GM18909 (cell line): ENCODE results near the gene BCL2L11.
"Not testable (repeated sequence)": the region's sequence is repeated elsewhere in the genome, so short reads cannot be mapped to it uniquely, and the experiment has no call there.

Experiments used
- ATAC-seq: cut with Tn5 transposase; IDR thresholded peaks from one replicate; pipeline ENCODE4 v1.9.1; 2021; ENCODE audit warnings: mild to moderate bottlenecking; ENCODE audit not compliant: unreplicated experiment, poor library complexity

BCL2L11 gene

GRCh38 chr2:111120253-111121027 lies at the start of gene BCL2L11:
Gene BCL2L11, plus strand, starts transcription at chr2:111120914. Its CDS starts 2,832 bp downstream, at chr2:111123746.
- ATAC-seq: peak; percentile 57

GRCh38 chr2:111071600-111072171 lies 49.0 kb upstream of the BCL2L11 start:
- no peak for ATAC-seq

- ATAC-seq: no peak
These were observed 48.4 kb upstream of the BCL2L11 start for GRCh38 chr2:111072220-111072871.

GRCh38 chr2:111082659-111083058 lies 38.1 kb upstream of the BCL2L11 start:
- ATAC-seq: not testable (repeated sequence)

GRCh38 chr2:111091811-111092211 lies 28.9 kb upstream of the BCL2L11 start:
- no peak for ATAC-seq

GRCh38 chr2:111094691-111095090 lies 26.0 kb upstream of the BCL2L11 start:
- ATAC-seq: no peak

GRCh38 chr2:111095434-111095833 lies 25.3 kb upstream of the BCL2L11 start:
- ATAC-seq: no peak

GRCh38 chr2:111099402-111099801 lies 21.3 kb upstream of the BCL2L11 start:
- no peak for ATAC-seq

GRCh38 chr2:111100087-111100764 lies 20.5 kb upstream of the BCL2L11 start:
- ATAC-seq: peak; percentile 32

- ATAC-seq: peak; percentile 90
These were observed 19.9 kb upstream of the BCL2L11 start for GRCh38 chr2:111100765-111101162.

- ATAC-seq: no peak
These were observed 19.1 kb upstream of the BCL2L11 start for GRCh38 chr2:111101592-111101991.

- ATAC-seq: no peak
These were observed 18.5 kb upstream of the BCL2L11 start for GRCh38 chr2:111102216-111102615.

GRCh38 chr2:111105926-111106325 lies 14.8 kb upstream of the BCL2L11 start:
- ATAC-seq: no peak

GRCh38 chr2:111106706-111107105 lies 14.0 kb upstream of the BCL2L11 start:
- ATAC-seq: no peak

- no peak for ATAC-seq
These were observed 11.9 kb upstream of the BCL2L11 start for GRCh38 chr2:111108745-111109271.

- ATAC-seq: no peak
These were observed 9.5 kb upstream of the BCL2L11 start for GRCh38 chr2:111111101-111111755.

- ATAC-seq: no peak
These were observed 6.9 kb upstream of the BCL2L11 start for GRCh38 chr2:111113838-111114237.

- no peak for ATAC-seq
These were observed 4.5 kb upstream of the BCL2L11 start for GRCh38 chr2:111116011-111116746.

- ATAC-seq: no peak
These were observed 3.7 kb upstream of the BCL2L11 start for GRCh38 chr2:111116843-111117597.
